HG02943 (cell line): ENCODE data around the gene FBLN2.

Experiments
- ATAC-seq: cut with Tn5 transposase; IDR thresholded peaks from one replicate; pipeline ENCODE4 v1.9.1; 2021; ENCODE audit warnings: mild to moderate bottlenecking, low read depth, moderate library complexity; ENCODE audit not compliant: unreplicated experiment

Gene FBLN2

DNA sequence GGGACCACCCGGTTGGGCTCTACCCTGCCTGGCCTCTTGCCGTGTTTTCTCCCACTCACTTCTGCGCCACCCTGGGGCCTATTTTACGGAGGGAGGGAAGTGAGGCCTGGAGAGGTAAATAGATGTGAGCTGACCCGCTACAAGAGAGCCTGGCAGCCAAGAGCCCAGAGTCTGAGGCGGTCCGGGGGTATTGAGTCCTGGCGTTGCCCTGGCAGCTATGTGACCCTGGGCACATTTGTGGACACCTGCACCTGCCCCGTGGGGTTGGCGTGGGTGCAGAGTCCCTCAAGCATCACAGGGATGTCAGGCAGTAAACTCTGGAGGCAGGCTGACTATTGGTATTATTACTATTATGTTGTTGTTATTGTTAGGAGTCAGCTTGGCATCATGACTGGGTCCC, 85.7 kb downstream of the FBLN2 start:
- ATAC-seq = no peak

DNA sequence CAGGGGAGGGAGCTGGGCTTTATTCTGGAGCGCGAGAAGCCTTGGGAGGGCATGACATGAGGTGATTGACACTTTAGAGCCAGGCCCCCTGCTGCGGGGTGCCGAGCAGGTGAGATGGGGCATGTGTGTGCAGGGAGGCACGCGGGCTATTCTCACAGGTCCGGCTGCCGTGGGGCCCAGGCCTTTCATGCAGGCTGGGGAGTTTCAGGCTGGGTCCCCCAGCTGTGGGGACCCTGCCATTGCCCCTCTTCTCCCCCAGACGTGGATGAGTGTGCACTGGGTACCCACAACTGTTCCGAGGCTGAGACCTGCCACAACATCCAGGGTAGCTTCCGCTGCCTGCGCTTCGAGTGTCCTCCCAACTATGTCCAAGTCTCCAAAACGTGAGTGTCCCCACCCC, 87.3 kb downstream of the FBLN2 start:
- ATAC-seq = no peak

DNA sequence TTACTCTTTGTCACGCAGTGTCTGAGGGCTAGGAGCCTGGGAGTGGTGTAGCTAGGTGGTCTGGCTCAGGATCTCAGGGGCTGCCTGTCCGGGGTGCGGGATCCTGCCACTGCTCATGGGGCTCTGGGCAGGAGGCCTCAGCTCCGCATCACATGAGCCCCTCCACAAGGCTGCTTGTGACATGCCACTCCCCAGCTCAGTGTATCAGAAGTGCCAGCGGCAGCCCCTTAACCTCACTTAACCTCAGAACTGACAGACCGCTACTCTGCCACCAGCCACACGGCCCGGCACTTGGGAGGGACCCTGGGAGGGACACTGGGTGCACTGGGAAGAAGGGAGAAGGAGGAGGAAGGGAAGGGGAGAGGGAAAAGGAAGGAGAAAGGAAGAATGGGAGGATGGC, 87.9 kb downstream of the FBLN2 start:
- no peak for ATAC-seq

DNA sequence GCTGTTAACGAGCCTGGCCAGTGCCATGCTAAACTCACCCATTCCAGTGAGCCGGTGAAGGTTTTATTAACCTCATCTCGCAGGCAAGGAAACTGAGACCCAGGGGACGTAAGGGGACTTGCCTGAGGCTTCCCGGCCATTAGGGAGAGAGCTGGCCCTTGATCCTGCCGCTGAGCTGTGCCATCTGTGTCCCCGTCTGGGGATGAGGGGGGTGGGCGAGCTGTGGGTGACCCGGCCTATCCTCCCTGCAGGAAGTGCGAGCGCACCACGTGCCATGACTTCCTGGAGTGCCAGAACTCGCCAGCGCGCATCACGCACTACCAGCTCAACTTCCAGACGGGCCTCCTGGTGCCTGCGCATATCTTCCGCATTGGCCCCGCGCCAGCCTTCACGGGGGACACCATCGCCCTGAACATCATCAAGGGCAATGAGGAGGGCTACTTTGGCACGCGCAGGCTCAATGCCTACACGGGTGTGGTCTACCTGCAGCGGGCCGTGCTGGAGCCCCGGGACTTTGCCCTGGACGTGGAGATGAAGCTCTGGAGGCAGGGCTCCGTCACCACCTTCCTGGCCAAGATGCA, 88.5 kb downstream of the FBLN2 start:
- no peak for ATAC-seq

DNA sequence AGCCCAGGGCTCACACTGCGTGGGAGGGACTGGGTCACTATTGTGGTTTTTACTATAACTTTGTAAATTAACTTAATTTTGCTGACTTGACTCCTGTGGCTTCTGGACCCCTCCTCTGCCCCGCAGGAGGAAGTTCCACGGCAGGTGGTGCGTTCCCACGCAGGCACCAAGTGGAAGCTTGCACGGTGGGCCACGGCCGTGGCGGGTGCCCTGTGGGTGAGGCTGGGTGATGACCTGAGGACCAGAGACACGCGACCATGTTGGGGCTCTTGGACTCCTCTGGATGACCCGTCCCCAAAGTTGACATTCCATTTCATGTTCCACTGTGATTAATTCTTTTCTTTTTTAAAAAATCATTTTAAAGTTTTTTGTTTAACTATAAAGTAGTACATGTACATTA, 89.0 kb downstream of the FBLN2 start:
- ATAC-seq = no peak

DNA sequence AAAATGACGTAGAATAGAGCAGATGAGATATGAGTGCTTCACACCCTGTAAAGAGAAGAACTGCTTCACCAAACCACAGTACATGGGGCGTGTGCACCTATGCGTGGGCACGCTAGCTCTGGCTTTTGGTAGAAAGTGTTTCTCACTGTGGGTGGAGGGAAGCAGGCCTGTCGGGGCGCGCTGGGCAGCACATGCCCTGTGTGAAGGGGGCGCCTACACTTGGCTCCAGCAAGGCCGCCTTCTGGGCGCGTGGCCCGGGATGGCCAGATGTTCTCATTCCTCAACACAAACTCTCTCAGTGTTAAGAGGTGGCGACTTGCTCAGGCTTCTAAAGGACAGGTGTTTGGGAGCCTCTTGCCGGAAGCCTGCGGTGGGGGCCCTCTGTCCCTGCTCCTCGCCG, 90.0 kb downstream of the FBLN2 start:
- ATAC-seq = no peak

DNA sequence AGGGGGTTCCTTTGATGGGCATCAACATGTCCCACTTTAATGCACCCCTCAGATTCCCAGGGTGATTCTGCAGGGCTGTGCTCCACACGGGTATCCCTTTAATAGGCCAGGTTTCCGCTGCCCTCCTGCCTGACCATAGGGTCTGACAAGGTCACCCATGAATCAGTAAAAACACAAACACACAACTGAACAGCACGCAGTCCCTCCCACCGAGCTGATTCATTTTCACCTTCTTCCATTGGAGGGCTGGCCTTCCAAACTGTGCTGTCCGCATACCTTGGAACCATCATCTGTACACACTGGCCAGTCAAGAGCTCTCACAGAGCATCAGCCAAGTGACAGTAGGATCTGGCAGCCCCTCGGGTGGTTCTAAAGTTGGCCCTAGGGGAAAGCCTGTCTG, 93.7 kb downstream of the FBLN2 start:
- no peak for ATAC-seq

DNA sequence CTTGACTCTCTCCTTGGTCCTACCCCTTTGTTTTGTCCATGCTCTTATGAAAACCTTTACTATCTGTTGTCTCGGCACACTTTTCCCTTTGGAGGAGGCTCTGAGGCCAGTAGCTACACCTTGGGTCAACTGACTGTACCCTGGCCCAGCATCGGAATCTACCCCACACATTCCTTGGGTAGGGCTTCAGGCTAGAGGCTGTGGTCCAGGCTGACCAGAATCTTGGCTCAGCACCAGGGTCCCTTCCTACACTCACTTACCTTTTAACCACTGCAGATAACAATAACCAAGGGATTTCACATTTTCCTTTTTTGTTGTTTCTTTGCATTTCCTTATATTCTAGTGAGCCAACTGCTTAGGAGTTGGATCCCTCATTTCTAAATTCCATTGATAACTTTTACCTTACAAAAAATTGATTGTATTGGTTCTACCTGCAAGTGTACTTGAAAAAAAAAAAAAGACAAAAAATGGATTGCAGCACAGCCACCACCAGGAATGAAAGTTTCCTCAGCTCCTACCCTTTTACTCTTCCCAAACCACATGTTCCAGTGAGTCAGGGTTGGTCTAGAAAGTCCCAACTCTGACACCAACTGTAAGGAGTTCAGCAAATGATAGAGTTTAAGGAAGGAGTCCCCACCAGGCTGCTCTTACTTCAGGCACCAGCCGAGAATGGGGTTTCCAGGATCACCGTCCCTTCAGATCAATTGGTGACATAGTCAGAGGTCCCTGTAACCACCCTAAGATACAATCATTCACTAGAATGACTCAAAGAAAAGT, 95.6 kb downstream of the FBLN2 start:
- no peak for ATAC-seq

DNA sequence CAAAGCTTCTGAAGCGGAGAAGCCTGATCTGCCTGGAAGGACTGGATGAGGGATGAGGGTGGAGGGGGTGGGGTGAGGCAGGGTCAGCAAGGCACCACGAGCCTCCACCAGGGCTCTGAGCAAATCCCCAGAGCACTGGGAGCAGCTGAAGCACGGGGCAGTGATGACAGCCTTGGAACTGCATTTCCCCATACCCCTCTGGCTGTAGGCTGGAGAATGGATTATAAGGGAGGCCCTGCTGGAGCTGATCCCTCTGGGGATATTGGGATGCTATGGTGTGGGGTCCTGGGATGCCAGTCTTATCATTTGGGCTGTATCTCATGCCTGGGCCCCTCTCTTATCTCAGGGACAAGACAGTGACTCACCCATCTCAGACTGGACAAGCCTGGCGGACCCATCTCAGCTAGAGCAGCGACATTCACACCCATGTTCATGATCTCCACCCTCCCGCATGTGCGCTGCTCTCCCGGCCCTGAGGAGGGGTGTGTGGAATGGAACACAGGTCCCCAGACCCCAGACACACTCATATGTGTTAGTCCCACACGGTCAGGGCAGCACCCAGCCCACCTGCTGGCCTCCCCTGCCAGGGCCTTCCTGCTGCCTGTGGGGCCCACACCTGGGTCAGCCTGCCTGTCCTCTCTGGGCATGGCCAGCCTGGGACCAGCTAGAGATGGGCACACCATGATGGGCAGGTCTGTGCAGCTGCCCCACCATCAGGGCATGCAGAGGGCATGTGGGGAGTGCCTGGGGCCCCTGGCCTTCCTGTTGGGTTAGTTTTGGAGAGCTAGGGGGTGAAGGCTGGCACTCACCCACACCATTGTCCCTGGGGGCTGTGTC, 97.1 kb downstream of the FBLN2 start:
- no peak for ATAC-seq

DNA sequence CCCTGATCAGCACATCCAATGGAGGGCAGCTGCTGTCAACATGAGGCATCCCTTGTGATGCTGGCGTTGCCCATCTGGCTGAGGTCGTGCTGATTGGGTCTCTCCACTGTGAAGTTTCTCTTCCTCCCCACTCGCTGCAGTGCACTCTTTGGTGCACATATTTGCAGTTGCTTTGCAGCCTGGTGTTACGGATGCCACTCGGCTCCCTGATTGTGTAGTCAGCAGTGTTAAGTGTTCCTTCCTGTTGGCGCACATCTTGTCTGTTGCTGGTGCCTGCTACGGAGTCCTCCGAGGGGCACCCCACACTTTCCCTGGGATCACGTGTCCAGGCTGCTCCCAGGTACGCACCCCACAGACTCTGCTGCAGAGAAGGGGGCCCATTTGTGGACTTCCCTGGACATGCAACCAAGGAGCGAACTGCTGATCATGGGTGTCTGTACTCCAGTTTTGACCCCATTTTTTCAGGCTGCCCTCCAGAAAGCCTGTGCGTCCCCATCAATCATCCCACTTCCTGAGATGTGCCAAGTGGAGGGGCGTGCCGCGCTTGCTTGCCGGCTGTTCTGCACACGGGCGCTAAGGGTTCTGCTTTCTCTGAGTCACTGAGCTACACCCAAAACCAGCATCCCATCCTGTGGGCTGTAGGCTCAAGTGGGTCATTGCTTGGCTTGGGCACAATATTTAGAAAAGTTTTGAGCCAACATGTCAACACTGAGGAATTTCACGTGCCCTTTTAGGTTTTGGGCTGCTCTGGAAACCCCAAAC, 98.6 kb downstream of the FBLN2 start:
- ATAC-seq = no peak

DNA sequence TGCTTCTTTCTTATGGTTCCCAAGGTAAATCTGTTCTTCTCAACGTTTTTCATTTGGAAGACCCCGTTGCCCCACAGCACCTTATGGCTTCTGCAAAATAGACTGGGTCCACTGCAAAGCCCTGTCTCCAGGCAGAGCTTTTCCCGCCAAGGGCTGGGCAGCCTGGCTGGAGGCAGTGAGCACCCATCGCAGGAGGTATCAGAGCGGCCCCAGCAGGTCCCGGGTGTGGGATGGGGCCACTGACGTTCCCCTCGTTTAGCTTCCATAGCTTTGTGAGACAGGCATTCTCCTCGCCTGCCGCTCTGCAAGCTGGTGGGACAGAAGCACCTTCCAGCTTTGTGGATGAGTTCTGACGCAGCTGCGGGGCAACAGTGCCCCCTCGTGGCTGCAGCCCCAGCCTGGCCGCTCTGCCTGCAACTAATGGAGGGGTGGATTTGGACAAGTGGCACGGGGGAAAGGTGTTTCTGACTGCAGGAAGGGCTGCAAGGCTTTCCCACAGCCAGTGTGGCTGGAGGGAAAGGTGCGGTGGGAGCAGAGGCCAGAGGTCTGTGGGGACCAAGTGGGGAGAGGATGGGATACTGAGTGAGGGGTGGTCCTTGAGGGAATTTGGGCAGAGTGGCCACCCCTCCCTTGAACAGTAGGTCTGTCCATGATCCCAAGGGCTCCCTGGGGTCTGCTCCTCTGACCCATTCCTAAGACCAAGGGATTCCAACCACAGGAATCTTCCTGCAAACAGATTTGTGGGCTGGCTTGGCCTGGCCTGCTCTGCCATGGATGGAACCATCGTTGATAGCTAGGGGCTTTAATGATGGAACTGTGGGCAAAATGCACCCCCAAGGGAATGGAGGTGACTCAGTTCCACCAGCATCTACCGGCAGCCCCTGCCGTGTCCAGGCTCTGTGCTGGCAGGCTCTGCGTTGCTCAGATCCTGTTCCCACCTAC, 99.4 kb downstream of the FBLN2 start:
- ATAC-seq = no peak

DNA sequence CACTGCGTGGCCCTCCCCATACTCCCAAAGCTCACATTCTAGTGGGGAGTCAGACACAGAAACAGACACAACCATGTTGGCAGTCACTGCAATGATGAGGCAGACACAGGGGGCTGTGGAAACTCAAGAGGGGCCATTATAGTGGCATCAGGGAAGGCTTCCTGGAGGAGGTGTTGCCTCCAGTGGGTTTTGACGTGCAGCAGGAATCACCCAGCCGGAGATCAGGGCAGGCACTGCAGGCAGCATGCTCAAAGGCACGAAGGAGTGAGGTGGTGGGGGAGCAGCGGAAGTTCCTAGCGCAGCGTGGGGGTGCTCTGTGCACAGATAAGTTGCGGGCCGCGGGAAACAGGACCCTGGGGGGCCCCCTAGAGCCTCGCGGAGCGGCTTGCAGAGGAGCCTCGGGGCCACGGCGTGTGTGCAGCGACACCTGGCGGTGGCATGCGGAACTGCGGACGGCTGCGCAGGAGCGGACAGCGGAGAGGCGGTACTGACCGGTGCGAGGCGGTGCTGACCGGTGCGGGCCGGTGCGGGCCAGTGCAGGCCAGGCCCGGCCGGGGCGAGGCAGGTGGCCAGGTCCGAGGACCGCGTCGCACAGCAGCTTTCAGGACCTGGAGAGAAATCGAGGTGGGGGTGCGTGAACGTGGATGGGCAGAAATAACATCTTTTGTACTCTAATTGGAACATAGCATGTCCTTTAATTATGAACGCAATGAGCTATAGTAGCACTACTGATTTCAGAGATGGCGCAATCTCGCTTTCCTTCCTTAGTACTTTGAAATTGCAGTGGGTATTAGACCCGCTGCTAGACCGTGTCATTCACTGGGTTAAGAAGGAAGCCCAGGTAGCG, 101.5 kb downstream of the FBLN2 start:
- ATAC-seq = no peak

DNA sequence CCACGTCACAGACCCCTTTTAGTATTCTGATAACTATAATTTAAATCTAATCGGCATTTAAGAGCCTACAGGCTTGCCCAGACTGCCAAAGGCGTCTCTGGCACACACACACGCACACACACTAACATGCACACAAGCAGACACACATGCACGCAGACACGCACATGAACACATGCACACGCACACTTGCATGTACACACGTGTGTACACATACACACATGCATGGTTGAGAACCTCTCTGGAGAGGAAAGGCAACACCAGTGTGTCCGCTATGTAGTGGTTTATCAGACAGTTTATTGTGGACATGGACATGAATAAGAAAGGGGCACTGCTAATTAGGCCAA, 102.1 kb downstream of the FBLN2 start:
- no peak for ATAC-seq

DNA sequence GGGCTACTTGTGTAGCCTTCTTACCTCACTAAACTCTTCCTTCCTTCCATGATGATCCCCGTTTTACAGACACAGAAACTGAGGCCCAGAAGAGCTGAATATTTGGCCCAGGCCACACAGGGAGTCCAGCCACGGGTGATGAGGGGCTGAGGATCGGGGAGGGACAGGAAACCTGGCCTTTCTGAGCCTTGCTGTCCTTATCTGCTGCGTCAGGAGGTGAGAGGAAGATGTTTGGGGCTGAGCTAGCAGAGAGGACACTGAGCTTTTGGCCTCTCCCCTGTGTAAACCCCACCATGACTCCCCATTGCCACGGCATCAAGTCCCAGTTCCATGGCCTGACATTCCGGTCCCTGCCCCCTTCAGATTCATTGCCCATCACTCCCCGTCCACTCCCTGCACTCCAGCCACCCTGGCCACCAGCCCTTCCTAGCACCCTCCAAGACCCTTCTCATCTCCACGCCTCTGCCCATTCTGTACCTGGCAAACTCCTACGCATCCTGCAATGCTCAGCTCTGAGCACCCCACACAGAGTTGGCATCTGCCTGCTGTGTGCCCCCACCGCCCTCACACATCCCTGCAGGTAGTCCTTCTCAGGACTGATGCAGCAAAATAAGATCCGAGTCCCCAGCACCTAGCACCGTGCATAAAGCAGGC, 103.0 kb downstream of the FBLN2 start:
- no peak for ATAC-seq

DNA sequence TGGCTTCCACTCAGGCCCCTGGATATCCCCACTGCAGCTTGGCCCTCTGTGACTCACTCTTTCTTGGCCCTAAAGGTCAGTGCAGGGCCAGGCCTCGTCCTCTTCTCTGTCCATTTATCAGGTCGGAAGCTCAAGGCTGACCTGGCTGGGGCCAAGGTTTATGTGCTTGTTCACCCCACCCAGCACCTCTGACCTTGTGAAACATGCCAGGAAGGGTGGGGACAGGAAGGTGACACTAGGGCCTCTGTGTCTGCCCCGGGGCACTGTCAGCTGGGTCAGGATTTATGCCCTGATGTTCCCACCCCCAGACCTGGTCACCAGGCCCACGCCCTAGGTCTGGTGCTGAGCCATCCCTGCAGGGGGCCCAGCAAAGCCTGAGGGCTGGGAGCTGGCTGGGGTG, 103.8 kb downstream of the FBLN2 start:
- ATAC-seq = no peak

DNA sequence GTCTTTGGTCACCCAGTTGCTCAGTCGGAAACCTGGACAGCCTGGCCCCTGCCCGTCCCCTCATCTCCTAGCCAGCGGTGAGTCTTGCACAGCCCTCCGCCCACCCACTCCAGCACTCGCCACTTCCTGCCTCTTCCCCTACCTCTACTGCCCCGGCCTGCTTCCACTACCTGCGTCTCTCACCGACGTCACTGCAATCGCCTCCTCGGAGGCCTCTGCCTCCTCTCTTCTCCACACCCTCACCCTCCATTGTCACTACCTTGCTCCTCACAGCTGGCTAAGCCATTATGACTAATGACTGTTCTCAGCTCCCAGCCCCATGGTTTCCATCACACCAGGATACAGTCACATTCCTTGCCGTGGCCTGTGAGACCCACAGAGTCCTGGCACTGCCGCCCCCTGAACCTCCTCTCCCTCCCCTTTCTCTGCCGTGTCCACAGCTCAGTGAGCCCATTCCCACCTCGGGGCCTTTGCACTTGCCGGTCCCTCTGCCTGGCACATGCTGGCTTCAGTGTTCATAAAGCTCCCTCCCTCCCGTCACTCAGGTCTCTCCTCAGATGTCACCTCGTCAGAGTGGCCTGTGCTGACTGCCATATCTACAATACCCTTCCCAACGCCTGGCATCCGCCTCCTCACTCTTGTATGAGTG, 104.8 kb downstream of the FBLN2 start:
- ATAC-seq = no peak

DNA sequence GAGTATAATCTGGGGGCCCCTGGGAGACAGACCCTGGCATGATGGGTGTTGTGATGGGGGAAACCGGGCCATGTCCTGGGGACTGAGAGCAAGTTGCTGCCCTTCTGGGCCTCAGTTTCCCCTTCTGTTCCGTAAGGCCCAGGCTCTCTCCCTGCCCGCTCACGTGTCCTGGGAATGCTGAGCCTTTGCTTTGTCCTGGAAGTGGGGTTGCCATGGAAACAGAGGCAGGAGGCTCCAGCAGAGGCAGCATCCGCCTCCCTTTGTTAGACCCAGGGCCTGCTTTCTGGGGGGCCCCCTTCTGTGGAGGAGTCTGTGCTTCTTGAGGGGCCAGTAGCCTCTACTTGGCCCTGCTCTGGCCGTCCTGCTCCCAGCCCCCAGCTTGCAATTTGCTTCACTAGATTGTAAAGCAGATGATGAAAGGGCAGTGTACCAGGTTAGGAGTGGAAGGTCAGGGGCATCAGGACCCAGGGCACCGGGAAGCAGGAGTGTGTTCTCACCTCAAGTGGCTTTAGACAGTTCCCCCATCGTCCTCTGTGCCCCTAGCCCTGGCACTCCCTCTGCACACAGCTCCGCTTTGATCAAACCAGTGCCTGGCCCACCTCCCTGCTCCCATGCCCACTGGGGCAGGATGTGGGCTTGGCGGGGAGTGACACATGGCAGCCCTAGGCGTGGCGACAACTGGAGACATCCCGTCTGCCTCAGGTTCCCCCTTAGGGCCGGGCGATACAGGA, 105.6 kb downstream of the FBLN2 start:
- ATAC-seq = no peak
